RWPE2 (cell line): ENCODE results near the gene FYB2.

Source experiments
- ATAC-seq: fragments of 200-7000 bp; cut with Tn5 transposase; 3 replicates; pipeline ENCODE4 v1.9.1; 2021; ENCODE audit warnings: low read depth
- DNase-seq: peaks from one replicate; pipeline ENCODE4 v3.0.0-alpha.2; 2020; ENCODE audit warnings: low spot score
- H3K27ac ChIP-seq: fragments of 450-650 bp; 2 replicates; pipeline ENCODE4 v1.5.1; 2017; ENCODE audit warnings: mild to moderate bottlenecking; ENCODE audit not compliant: poor library complexity, severe bottlenecking
- H3K27me3 ChIP-seq: fragments of 250-450 bp; sonication (Bioruptor Pico); 2 replicates; pipeline ENCODE4 v1.5.1; 2021; ENCODE audit warnings: mild to moderate bottlenecking, moderate library complexity; ENCODE audit not compliant: insufficient read depth, poor library complexity, severe bottlenecking
- H3K36me3 ChIP-seq: fragments of 250-450 bp; sonication (Bioruptor Pico); 2 replicates; pipeline ENCODE4 v1.5.1; 2020; ENCODE audit warnings: low read depth, mild to moderate bottlenecking, moderate library complexity
- H3K4me1 ChIP-seq: fragments of 250-450 bp; sonication (Bioruptor Pico); 2 replicates; pipeline ENCODE4 v1.5.1; 2021; ENCODE audit warnings: mild to moderate bottlenecking, moderate library complexity; ENCODE audit not compliant: insufficient read depth, poor library complexity, severe bottlenecking
- H3K4me3 ChIP-seq: fragments of 250-450 bp; sonication (Bioruptor Pico); 2 replicates; pipeline ENCODE4 v1.5.1; 2021; ENCODE audit warnings: mild to moderate bottlenecking, moderate library complexity; ENCODE audit not compliant: severe bottlenecking
- H3K9me3 ChIP-seq: fragments of 250-450 bp; sonication (Bioruptor Pico); 2 replicates; pipeline ENCODE4 v1.5.1; 2021; ENCODE audit warnings: mild to moderate bottlenecking, moderate library complexity; ENCODE audit not compliant: severe bottlenecking
- TF ChIP-seq, protein P1 (sequence below): fragments of 450-650 bp; IDR thresholded peaks from one replicate; pipeline ENCODE4 v1.5.1; 2017; ENCODE audit warnings: mild to moderate bottlenecking, moderate library complexity; ENCODE audit not compliant: poor library complexity, severe bottlenecking

FYB2 gene

DNA sequence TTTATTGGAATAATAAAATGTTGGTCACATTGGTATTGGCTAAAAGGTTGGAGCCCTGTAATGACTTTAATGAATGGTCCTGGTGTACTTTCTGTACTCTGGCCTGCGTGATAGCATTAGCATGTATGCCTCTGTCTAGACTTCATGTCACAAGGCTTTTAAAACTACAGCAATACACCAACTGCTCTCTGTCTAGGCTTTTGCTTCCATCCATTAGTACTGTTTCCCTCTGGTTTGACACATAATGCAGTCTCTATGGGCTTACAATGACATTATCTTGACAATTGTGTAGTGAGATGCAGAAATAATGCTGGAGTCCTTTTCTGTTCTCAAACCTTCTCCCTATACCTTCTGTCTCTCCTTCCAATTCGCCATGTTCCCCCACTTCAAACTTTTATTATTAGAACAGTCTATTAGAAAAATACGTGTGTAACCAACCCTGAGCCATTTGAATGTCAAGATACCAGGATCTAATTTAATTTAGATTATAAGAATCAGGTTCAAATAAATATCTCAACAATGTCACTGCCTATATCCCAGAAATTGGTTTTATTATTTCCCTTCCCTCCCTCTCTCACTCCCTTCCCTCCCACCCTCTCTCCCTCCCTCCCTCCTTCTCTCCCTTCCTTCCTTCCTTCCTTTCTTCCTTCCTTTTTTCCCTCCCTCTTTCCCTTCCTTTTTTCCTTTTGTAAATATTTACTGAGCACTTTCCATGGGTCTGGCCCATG, 44.2 kb upstream of the FYB2 start:
- Histone ChIP-seq H3K27me3 (no peaks in the 10 kb centered on the region), H3K9me3 (no peaks in the 10 kb centered on the region), H3K36me3 (no peaks in the 10 kb centered on the region), H3K27ac (no peak overlapping the region), H3K4me1 (no peaks in the 10 kb centered on the region), H3K4me3 (no peak overlapping the region)
- TF ChIP-seq, protein P1, sequence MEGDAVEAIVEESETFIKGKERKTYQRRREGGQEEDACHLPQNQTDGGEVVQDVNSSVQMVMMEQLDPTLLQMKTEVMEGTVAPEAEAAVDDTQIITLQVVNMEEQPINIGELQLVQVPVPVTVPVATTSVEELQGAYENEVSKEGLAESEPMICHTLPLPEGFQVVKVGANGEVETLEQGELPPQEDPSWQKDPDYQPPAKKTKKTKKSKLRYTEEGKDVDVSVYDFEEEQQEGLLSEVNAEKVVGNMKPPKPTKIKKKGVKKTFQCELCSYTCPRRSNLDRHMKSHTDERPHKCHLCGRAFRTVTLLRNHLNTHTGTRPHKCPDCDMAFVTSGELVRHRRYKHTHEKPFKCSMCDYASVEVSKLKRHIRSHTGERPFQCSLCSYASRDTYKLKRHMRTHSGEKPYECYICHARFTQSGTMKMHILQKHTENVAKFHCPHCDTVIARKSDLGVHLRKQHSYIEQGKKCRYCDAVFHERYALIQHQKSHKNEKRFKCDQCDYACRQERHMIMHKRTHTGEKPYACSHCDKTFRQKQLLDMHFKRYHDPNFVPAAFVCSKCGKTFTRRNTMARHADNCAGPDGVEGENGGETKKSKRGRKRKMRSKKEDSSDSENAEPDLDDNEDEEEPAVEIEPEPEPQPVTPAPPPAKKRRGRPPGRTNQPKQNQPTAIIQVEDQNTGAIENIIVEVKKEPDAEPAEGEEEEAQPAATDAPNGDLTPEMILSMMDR, result no peak
- DNase-seq (no peak), ATAC-seq (no peak)

DNA sequence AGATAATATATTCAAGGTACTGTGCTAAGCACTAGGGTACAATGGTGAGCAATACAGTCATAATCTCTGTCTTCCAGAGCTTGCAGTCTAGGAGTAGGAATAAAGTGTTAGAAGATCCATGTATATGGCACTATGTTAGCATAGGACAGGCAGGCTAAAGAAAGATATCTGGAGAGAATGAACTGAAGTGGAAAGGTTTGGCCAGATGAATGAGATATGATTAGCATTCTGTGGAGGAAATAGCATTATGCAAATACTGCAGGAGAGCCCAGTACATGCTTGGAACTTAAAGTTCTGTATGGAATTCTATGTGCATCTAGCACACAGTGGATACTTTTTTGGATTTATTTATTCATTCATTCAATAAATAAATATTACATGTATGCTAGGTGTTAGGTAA, 40.1 kb upstream of the FYB2 start:
- Histone ChIP-seq H3K4me3 (no peak overlapping the region), H3K27me3 (peaks cover 21% of the 10 kb centered on the region), H3K9me3 (no peaks in the 10 kb centered on the region), H3K4me1 (no peaks in the 10 kb centered on the region), H3K27ac (no peak overlapping the region), H3K36me3 (no peaks in the 10 kb centered on the region)
- TF ChIP-seq, protein P1, result no peak
- DNase-seq, result no peak
- no peak for ATAC-seq

DNA sequence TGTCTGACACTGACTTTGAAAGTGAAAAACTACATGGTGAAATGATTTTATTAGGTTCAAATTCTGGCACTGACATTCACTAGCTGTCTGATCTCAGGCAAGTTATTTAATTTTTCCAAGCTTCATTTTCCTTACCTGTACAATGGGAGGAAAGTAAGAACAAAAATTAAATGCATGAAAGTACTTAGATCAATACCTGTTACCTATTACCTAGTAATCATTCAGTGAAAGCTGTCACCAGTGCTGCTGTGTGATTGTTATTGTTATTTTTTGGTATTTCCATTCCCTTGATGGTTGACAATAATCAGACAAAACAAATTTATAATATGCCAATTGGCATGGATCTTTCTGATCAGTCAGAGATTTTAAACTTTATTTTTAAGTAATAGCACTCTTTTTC, 37.0 kb upstream of the FYB2 start:
- Histone ChIP-seq H3K27me3 (peaks cover 24% of the 10 kb centered on the region), H3K9me3 (no peaks in the 10 kb centered on the region), H3K36me3 (no peaks in the 10 kb centered on the region)

DNA sequence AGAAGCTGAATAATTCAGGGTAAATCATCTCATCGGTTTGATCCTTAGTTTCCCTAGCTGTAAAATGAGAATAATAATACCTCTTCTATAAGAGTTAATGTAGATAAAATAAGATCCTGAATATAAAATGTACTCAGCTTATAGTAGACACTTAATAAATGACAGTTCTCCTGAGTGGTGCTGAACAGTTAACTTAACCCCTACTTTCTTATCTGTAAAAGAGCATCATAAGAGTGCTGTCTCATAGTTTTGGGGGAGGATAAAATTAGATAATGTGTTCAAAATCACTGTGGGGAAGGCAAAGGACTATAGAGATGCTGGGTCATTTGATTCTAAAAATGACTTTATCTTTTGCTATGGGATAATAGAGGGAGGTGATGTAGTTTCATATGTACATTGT, 36.0 kb upstream of the FYB2 start:
- TF ChIP-seq, protein P1, result no peak
- ATAC-seq (no peak), DNase-seq (no peak)
- no peak overlapping the region for H3K27ac ChIP-seq
- H3K4me3 ChIP-seq, result no peak overlapping the region
- peaks cover 24% of the 10 kb centered on the region for H3K27me3 ChIP-seq
- no peaks in the 10 kb centered on the region for H3K4me1 ChIP-seq
- H3K36me3 ChIP-seq, result no peaks in the 10 kb centered on the region
- no peaks in the 10 kb centered on the region for H3K9me3 ChIP-seq

More for the DNA sequence above, 37.0 kb upstream of the FYB2 start:
- DNase-seq, result no peak
- H3K4me1 ChIP-seq, result no peaks in the 10 kb centered on the region
- TF ChIP-seq, protein P1, result no peak
- H3K4me3 ChIP-seq, result no peak overlapping the region
- no peak overlapping the region for H3K27ac ChIP-seq
- ATAC-seq, result no peak

DNA sequence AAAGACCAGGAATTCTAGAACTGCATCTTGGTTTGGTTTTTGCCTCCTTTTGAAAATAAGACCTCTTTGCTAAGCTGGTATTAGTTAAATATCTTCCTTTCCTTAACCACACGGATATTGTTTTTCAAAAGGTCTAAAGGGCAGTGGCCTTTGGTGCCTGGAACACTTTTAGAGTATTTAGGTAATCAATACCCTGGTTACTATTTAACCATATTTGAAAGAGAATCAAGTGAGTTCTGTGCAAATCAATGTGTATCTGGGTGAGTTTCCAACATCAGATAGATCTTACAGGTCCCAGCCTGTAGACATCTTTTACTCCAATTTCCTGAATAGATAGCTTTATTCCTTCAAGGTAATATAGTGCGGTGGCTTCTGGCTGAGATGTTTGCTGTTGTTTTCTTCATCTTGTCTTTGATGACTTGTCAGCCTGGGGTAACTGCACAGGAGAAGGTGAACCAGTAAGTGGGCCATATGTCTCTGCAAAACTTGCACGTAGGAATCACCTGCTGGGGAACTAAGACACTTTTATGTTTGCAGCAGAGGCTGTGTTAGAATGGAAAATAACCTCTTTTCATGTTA, 35.4 kb upstream of the FYB2 start, which contains the start of gene C8A:
C8A (plus strand) TSS at position 277 of the 579 bp plus-strand sequence; CDS start at position 382, 105 bp downstream.
- Histone ChIP-seq H3K36me3 (no peaks in the 10 kb centered on the region), H3K4me3 (no peak within 1 kb of the TSS), H3K27ac (no peak within 1 kb of the TSS), H3K4me1 (no peaks in the 10 kb centered on the region), H3K27me3 (peaks cover 24% of the 10 kb centered on the region), H3K9me3 (no peaks in the 10 kb centered on the region)
- ATAC-seq (no peak), DNase-seq (no peak)
- TF ChIP-seq, protein P1, result no peak
